Calu3 (cell line): ENCODE data around the gene TMEM217. TPM values are rescaled to one million over a fixed set of nuclear protein-coding genes. Genes with fewer than 3 reads are reported as not detected.

ENCODE experiments used
- BruUV-seq: library from RNA; stranded (reverse); fragments of 400-500 nt; replicated peaks from 2 replicates; lab custom pipeline; 2021; lab: Mats Ljungman, UMichigan
- CTCF ChIA-PET: fragments of 300-600 bp; sonication (Branson Sonifier 250); formaldehyde crosslinking; loops from one replicate; lab custom pipeline; 2022; ENCODE audit warnings: antibody characterized with exemption; lab: Charles Lee
- DNase-seq: peaks from one replicate; pipeline ENCODE4 v3.0.0; 2022
- H3K27ac Mint-ChIP-seq: one replicate; pipeline ENCODE4 v1.8.0; 2022; ENCODE audit warnings: mixed read lengths; ENCODE audit not compliant: unreplicated experiment
- H3K27me3 Mint-ChIP-seq: one replicate; pipeline ENCODE4 v1.8.0; 2022; ENCODE audit warnings: mixed read lengths; ENCODE audit not compliant: unreplicated experiment
- H3K36me3 Mint-ChIP-seq: one replicate; pipeline ENCODE4 v1.8.0; 2022; ENCODE audit warnings: mild to moderate bottlenecking, moderate library complexity, mixed read lengths; ENCODE audit not compliant: insufficient read depth, unreplicated experiment
- H3K4me1 Mint-ChIP-seq: one replicate; pipeline ENCODE4 v1.8.0; 2022; ENCODE audit warnings: mild to moderate bottlenecking, low read depth, mixed read lengths; ENCODE audit not compliant: unreplicated experiment
- H3K4me3 Mint-ChIP-seq: one replicate; pipeline ENCODE4 v1.8.0; 2022; ENCODE audit warnings: mild to moderate bottlenecking, low read depth, moderate library complexity, mixed read lengths; ENCODE audit not compliant: unreplicated experiment
- H3K9me3 Mint-ChIP-seq: one replicate; pipeline ENCODE4 v1.8.0; 2022; ENCODE audit warnings: low read depth, mixed read lengths; ENCODE audit not compliant: unreplicated experiment
- intact Hi-C: fragments of 100-400 bp; cut with micrococcal nuclease; formaldehyde crosslinking; loops from one replicate; pipeline ENCODE4 v1.10.0; 2022; ENCODE audit not compliant: unreplicated experiment
- total RNA-seq: library from RNA; stranded (reverse); gene quantifications from 2 replicates; pipeline ENCODE4 v1.2.3, GENCODE V29; 2022
- TF ChIP-seq, protein P1 (sequence below): fragments of 200-600 bp; IDR thresholded peaks from one replicate; pipeline ENCODE4 v1.8.0; 2022; ENCODE audit warnings: antibody characterized with exemption; ENCODE audit not compliant: unreplicated experiment

Gene TMEM217
- total RNA-seq, 1 experiment from 2014 or later = 0.99 TPM

- H3K9me3 Mint-ChIP-seq = no peaks in the 10 kb centered on the region
- H3K4me3 Mint-ChIP-seq = peak overlapping the region; percentile 96
- H3K4me1 Mint-ChIP-seq = peaks cover 23% of the 10 kb centered on the region
- CTCF ChIA-PET = interaction anchor here (0.6 to 4.7 kb wide), 14 partner anchors 34 to 195 kb away, joined by 3 to 58 read pairs (median 6); no protein-coding TSS in a partner anchor
- peaks cover 76% of the 10 kb centered on the region for H3K36me3 Mint-ChIP-seq
- peak overlapping the region; percentile 75 for H3K27ac Mint-ChIP-seq
- intact Hi-C loops = loop anchor here (1.0 to 10.0 kb wide), 8 partner anchors 35 to 406 kb away; no protein-coding TSS in a partner anchor
- BruUV-seq = TSS peak; percentile 33
- no peaks in the 10 kb centered on the region for H3K27me3 Mint-ChIP-seq
- TF ChIP-seq, protein P1, sequence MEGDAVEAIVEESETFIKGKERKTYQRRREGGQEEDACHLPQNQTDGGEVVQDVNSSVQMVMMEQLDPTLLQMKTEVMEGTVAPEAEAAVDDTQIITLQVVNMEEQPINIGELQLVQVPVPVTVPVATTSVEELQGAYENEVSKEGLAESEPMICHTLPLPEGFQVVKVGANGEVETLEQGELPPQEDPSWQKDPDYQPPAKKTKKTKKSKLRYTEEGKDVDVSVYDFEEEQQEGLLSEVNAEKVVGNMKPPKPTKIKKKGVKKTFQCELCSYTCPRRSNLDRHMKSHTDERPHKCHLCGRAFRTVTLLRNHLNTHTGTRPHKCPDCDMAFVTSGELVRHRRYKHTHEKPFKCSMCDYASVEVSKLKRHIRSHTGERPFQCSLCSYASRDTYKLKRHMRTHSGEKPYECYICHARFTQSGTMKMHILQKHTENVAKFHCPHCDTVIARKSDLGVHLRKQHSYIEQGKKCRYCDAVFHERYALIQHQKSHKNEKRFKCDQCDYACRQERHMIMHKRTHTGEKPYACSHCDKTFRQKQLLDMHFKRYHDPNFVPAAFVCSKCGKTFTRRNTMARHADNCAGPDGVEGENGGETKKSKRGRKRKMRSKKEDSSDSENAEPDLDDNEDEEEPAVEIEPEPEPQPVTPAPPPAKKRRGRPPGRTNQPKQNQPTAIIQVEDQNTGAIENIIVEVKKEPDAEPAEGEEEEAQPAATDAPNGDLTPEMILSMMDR = peak; percentile 87
- DNase-seq = peak; percentile 95
These were observed 85.8 kb downstream of the TMEM217 start for GRCh38 chr6:37171970-37172812.

- H3K27me3 Mint-ChIP-seq = no peaks in the 10 kb centered on the region
- H3K36me3 Mint-ChIP-seq = peaks cover 74% of the 10 kb centered on the region
- H3K4me1 Mint-ChIP-seq = peaks cover 23% of the 10 kb centered on the region
- TF ChIP-seq, protein P1 = no peak
- H3K4me3 Mint-ChIP-seq = peak overlapping the region; percentile 96
- peak overlapping the region; percentile 75 for H3K27ac Mint-ChIP-seq
- TSS peak; percentile 88 for BruUV-seq
- intact Hi-C loops = loop anchor here (5.0 to 10.0 kb wide), 2 partner anchors 34 to 257 kb away; no protein-coding TSS in a partner anchor
- CTCF ChIA-PET = interaction anchor here (0.7 to 4.7 kb wide), 15 partner anchors 34 to 153 kb away, joined by 3 to 58 read pairs (median 7); no protein-coding TSS in a partner anchor
- H3K9me3 Mint-ChIP-seq = no peaks in the 10 kb centered on the region
- DNase-seq = peak; percentile 34
These were observed 86.6 kb downstream of the TMEM217 start for GRCh38 chr6:37171201-37171969.

DNA sequence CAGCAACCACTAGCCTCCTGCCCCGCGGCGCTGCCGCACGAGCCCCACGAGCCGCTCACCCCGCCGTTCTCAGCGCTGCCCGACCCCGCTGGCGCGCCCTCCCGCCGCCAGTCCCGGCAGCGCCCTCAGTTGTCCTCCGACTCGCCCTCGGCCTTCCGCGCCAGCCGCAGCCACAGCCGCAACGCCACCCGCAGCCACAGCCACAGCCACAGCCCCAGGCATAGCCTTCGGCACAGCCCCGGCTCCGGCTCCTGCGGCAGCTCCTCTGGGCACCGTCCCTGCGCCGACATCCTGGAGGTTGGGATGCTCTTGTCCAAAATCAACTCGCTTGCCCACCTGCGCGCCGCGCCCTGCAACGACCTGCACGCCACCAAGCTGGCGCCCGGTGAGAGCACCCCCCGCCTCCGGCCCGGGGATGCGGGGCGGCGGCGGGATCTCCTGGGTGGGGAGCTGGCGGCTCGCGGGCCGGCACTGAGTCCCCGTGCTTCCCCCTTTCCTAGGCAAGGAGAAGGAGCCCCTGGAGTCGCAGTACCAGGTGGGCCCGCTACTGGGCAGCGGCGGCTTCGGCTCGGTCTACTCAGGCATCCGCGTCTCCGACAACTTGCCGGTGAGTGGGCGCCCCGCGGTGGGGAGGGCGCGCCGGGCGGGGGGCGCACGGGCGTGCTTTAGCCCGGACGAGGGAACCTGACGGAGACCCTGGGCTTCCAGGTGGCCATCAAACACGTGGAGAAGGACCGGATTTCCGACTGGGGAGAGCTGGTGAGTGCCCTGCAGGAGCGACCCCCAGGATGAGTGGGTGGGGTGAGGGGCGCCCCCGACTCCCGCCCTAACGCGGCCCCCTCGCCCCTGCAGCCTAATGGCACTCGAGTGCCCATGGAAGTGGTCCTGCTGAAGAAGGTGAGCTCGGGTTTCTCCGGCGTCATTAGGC is 87.4 kb downstream of the TMEM217 start:
- peaks cover 66% of the 10 kb centered on the region for H3K36me3 Mint-ChIP-seq
- TF ChIP-seq, protein P1 = no peak
- H3K4me1 Mint-ChIP-seq = peaks cover 23% of the 10 kb centered on the region
- BruUV-seq = no TSS peak
- peak; percentile 74 for DNase-seq
- H3K27ac Mint-ChIP-seq = peak overlapping the region; percentile 75
- H3K4me3 Mint-ChIP-seq = peak overlapping the region; percentile 96
- H3K9me3 Mint-ChIP-seq = no peaks in the 10 kb centered on the region
- CTCF ChIA-PET = interaction anchor here (0.6 to 4.7 kb wide), 20 partner anchors 13 to 1156 kb away, joined by 3 to 58 read pairs (median 6); no protein-coding TSS in a partner anchor
- no peaks in the 10 kb centered on the region for H3K27me3 Mint-ChIP-seq
- intact Hi-C loops = loop anchor here (5.0 to 10.0 kb wide), 2 partner anchors 33 to 256 kb away; no protein-coding TSS in a partner anchor
